T-cell (primary cell): ENCODE measurements around the gene GABRE. TPM values are rescaled to one million over a fixed set of nuclear protein-coding genes. Genes with fewer than 3 reads are reported as not detected.

ENCODE experiments used
- ATAC-seq, 4 experiments: fragments of 200-7000 bp in 3 of 4; fragments of 150-1000 bp in 1 of 4; cut with Tn5 transposase; replicated peaks in 1 of 4; 1 replicate in 3 of 4; 2 replicates in 1 of 4; pipeline ENCODE4 v1.10.0; 2021; ENCODE audit warnings: moderate library complexity in 3 of 4, mild to moderate bottlenecking in 2 of 4, moderate number of reproducible peaks in 1 of 4
- CTCF ChIA-PET, 2 donors: fragments of 300-600 bp; sonication (Branson Sonifier 250); formaldehyde crosslinking; loops; one replicate each; lab custom pipeline; 2022; ENCODE audit warnings: antibody characterized with exemption in 2 of 2; lab: Charles Lee
- POLR2A ChIA-PET, 2 donors: fragments of 300-600 bp; sonication (Branson Sonifier 250); formaldehyde crosslinking; loops; one replicate each; lab custom pipeline; 2022; ENCODE audit warnings: antibody characterized with exemption in 2 of 2; lab: Charles Lee
- DNase-seq, 35 experiments: peaks; one replicate each; pipeline versions ENCODE4 v3.0.0 to v3.0.0-alpha.2; 2013 to 2023
- H3K27ac ChIP-seq: one replicate; pipeline ENCODE4 v1.5.1; 2013; ENCODE audit warnings: low read length
- H3K27me3 ChIP-seq, 2 experiments: replicated peaks in 1 of 2; 1 replicate in 1 of 2; 2 replicates in 1 of 2; pipeline versions ENCODE4 v1.6.1 to v1.7.0; 2013; ENCODE audit warnings: low read length in 1 of 2, mixed read lengths in 1 of 2; ENCODE audit not compliant: control insufficient read depth in 2 of 2, insufficient read depth in 2 of 2; ENCODE audit errors: extremely low read depth in 1 of 2
- H3K36me3 ChIP-seq, 2 donors: 1 replicate in 1 of 2; 2 replicates in 1 of 2; pipeline versions ENCODE4 v1.6.1 to v1.7.0; 2013; ENCODE audit warnings: low read length in 1 of 2; ENCODE audit not compliant: control insufficient read depth in 2 of 2, insufficient read depth in 1 of 2; ENCODE audit errors: extremely low read depth in 1 of 2
- H3K4me1 ChIP-seq, 2 experiments: 1 replicate in 1 of 2; 2 replicates in 1 of 2; pipeline versions ENCODE4 v1.6.1 to v1.7.0; 2013; ENCODE audit warnings: low read length in 2 of 2, mixed read lengths in 1 of 2; ENCODE audit not compliant: insufficient read depth in 2 of 2, control insufficient read depth in 1 of 2; ENCODE audit errors: extremely low read depth in 1 of 2
- H3K4me3 ChIP-seq, 2 donors: 1 replicate in 1 of 2; 2 replicates in 1 of 2; pipeline versions ENCODE4 v1.5.1 to v1.7.0; 2013; ENCODE audit warnings: mild to moderate bottlenecking in 2 of 2, low read length in 1 of 2, moderate library complexity in 1 of 2; ENCODE audit not compliant: control insufficient read depth in 1 of 2; ENCODE audit errors: extremely low read depth in 1 of 2
- H3K9me3 ChIP-seq: 2 replicates; pipeline ENCODE4 v1.7.0; 2013
- H3K27ac Mint-ChIP-seq, 2 donors: one replicate each; pipeline ENCODE4 v1.8.0; 2020 to 2021; ENCODE audit warnings: mild to moderate bottlenecking in 2 of 2, mixed read lengths in 2 of 2
- H3K27me3 Mint-ChIP-seq, 2 donors: one replicate each; pipeline ENCODE4 v1.8.0; 2021 to 2022; ENCODE audit warnings: mixed read lengths in 2 of 2
- H3K36me3 Mint-ChIP-seq: one replicate; pipeline ENCODE4 v1.8.0; 2021; ENCODE audit warnings: mixed read lengths
- H3K4me1 Mint-ChIP-seq, 3 donors: one replicate each; pipeline ENCODE4 v1.8.0; 2020 to 2022; ENCODE audit warnings: mixed read lengths in 3 of 3, mild to moderate bottlenecking in 1 of 3
- H3K4me3 Mint-ChIP-seq, 3 donors: one replicate each; pipeline ENCODE4 v1.8.0; 2020 to 2022; ENCODE audit warnings: mild to moderate bottlenecking in 3 of 3, mixed read lengths in 3 of 3, moderate library complexity in 3 of 3
- H3K9me3 Mint-ChIP-seq, 3 donors: one replicate each; pipeline ENCODE4 v1.8.0; 2020 to 2022; ENCODE audit warnings: mixed read lengths in 3 of 3
- WGBS: methylation state at CpG from one replicate; pipeline ENCODE4 v1.1.5; 2013; ENCODE audit warnings: missing lambda C conversion rate; ENCODE audit not compliant: insufficient coverage; 5-methylcytosine and 5-hydroxymethylcytosine counted together
- total RNA-seq, 35 experiments: library from RNA in 6 of 35; stranded (reverse) in 6 of 35; fragments of 120-200 nt in 1 of 35; gene quantifications; one replicate each; pipeline versions ENCODE4 v1.2.1 to v1.2.4 and lab custom pipeline; 2013 to 2026

The GABRE gene
- total RNA-seq, 5 donors from 2014 or later (not counting 1 experiment from before 2014, with no cell fraction given): 0.16 to 0.58 (median 0.30) TPM; not detected in 2

- Histone ChIP-seq H3K9me3 (no peaks in the 10 kb centered on the region), H3K4me1 (no peaks in the 10 kb centered on the region), H3K27ac (no peak overlapping the region), H3K27me3 (peaks cover 0 to 23% of the 10 kb centered on the region in 2 experiments), H3K36me3 (no peaks in the 10 kb centered on the region), H3K4me3 (no peak overlapping the region)
- H3K36me3 Mint-ChIP-seq: no peaks in the 10 kb centered on the region
- CTCF ChIA-PET: no interaction called here
- no peaks in the 10 kb centered on the region for H3K9me3 Mint-ChIP-seq
- POLR2A ChIA-PET: no interaction called here
- H3K27ac Mint-ChIP-seq: no peak overlapping the region
- no peak for ATAC-seq
- WGBS: no CpG with 5 or more reads among the region's 4 CpGs
- no peaks in the 10 kb centered on the region for H3K4me1 Mint-ChIP-seq
- no peak overlapping the region for H3K4me3 Mint-ChIP-seq
- H3K27me3 Mint-ChIP-seq: peaks cover 29 to 30% of the 10 kb centered on the region in 2 donors
- no peak for DNase-seq
Measured at GRCh38 chrX:151973060-151973661, 1.3 kb downstream of the GABRE start.

- Histone ChIP-seq H3K4me1 (no peaks in the 10 kb centered on the region), H3K9me3 (no peaks in the 10 kb centered on the region), H3K36me3 (no peaks in the 10 kb centered on the region), H3K27ac (no peak overlapping the region), H3K27me3 (peaks cover 0 to 21% of the 10 kb centered on the region in 2 experiments), H3K4me3 (no peak overlapping the region)
- CTCF ChIA-PET: no interaction called here
- H3K9me3 Mint-ChIP-seq: no peaks in the 10 kb centered on the region
- peaks cover 19 to 21% of the 10 kb centered on the region in 2 donors for H3K27me3 Mint-ChIP-seq
- 89% methylated on average over 3 of the region's 6 CpGs for WGBS
- no peak for DNase-seq
- H3K36me3 Mint-ChIP-seq: no peaks in the 10 kb centered on the region
- H3K27ac Mint-ChIP-seq: no peak overlapping the region
- H3K4me1 Mint-ChIP-seq: no peaks in the 10 kb centered on the region
- POLR2A ChIA-PET: no interaction called here
- H3K4me3 Mint-ChIP-seq: no peak overlapping the region
- ATAC-seq: no peak
Measured at GRCh38 chrX:151970661-151971060, 3.8 kb downstream of the GABRE start.

- Mint-ChIP-seq H3K4me3 (no peak overlapping the region), H3K36me3 (no peaks in the 10 kb centered on the region), H3K27me3 (peaks cover 17 to 22% of the 10 kb centered on the region in 2 donors), H3K9me3 (no peaks in the 10 kb centered on the region), H3K27ac (no peak overlapping the region), H3K4me1 (no peaks in the 10 kb centered on the region)
- ChIA-PET CTCF (no interaction called here), POLR2A (no interaction called here)
- no peaks in the 10 kb centered on the region for H3K36me3 ChIP-seq
- H3K27me3 ChIP-seq: peaks cover 0 to 15% of the 10 kb centered on the region in 2 experiments
- no peak overlapping the region for H3K4me3 ChIP-seq
- no peak for DNase-seq
- no peaks in the 10 kb centered on the region for H3K9me3 ChIP-seq
- WGBS: 100% methylated on average over 1 of the region's 7 CpGs
- no peak for ATAC-seq
- no peaks in the 10 kb centered on the region for H3K4me1 ChIP-seq
- no peak overlapping the region for H3K27ac ChIP-seq
Measured at GRCh38 chrX:151970027-151970426, 4.4 kb downstream of the GABRE start.

- H3K4me1 Mint-ChIP-seq: no peaks in the 10 kb centered on the region
- H3K27ac Mint-ChIP-seq: no peak overlapping the region
- ChIA-PET POLR2A (no interaction called here), CTCF (no interaction called here)
- H3K27me3 ChIP-seq: no peaks in the 10 kb centered on the region
- ATAC-seq: no peak
- no peak for DNase-seq
- H3K27me3 Mint-ChIP-seq: peaks cover 0 to 3% of the 10 kb centered on the region in 2 donors
- no peaks in the 10 kb centered on the region for H3K36me3 Mint-ChIP-seq
- no peaks in the 10 kb centered on the region for H3K9me3 ChIP-seq
- H3K27ac ChIP-seq: no peak overlapping the region
- H3K4me3 Mint-ChIP-seq: no peak overlapping the region
- H3K4me1 ChIP-seq: no peaks in the 10 kb centered on the region
- H3K36me3 ChIP-seq: no peaks in the 10 kb centered on the region
- WGBS: 96% methylated on average over 5 of the region's 6 CpGs
- no peaks in the 10 kb centered on the region for H3K9me3 Mint-ChIP-seq
- H3K4me3 ChIP-seq: no peak overlapping the region
Measured at GRCh38 chrX:151966236-151966635, 8.2 kb downstream of the GABRE start.

GRCh38 chrX:151962034-151962433, 12.4 kb downstream of the GABRE start:
- ChIA-PET POLR2A (no interaction called here), CTCF (no interaction called here)
- Mint-ChIP-seq H3K4me1 (no peaks in the 10 kb centered on the region), H3K27ac (no peak overlapping the region), H3K27me3 (peaks cover 0 to 3% of the 10 kb centered on the region in 2 donors), H3K4me3 (no peak overlapping the region), H3K36me3 (no peaks in the 10 kb centered on the region), H3K9me3 (peaks cover 0 to 6% (median 0%) of the 10 kb centered on the region in 3 donors)
- H3K9me3 ChIP-seq: no peaks in the 10 kb centered on the region
- no peak for ATAC-seq
- H3K36me3 ChIP-seq: no peaks in the 10 kb centered on the region
- no peaks in the 10 kb centered on the region for H3K27me3 ChIP-seq
- H3K27ac ChIP-seq: no peak overlapping the region
- no peak for DNase-seq
- no peaks in the 10 kb centered on the region for H3K4me1 ChIP-seq
- H3K4me3 ChIP-seq: no peak overlapping the region
- 100% methylated on average over 2 of the region's 5 CpGs for WGBS

GRCh38 chrX:151958101-151958500, 16.4 kb downstream of the GABRE start:
- no peak overlapping the region for H3K4me3 ChIP-seq
- no peaks in the 10 kb centered on the region for H3K27me3 ChIP-seq
- no peak for DNase-seq
- no peaks in the 10 kb centered on the region for H3K4me1 ChIP-seq
- no peaks in the 10 kb centered on the region for H3K9me3 ChIP-seq
- no peak overlapping the region for H3K4me3 Mint-ChIP-seq
- no peak overlapping the region for H3K27ac Mint-ChIP-seq
- POLR2A ChIA-PET: no interaction called here
- H3K27me3 Mint-ChIP-seq: peaks cover 0 to 7% of the 10 kb centered on the region in 2 donors
- no peak overlapping the region for H3K27ac ChIP-seq
- no peaks in the 10 kb centered on the region for H3K36me3 ChIP-seq
- WGBS: no CpG with 5 or more reads among the region's 4 CpGs
- H3K9me3 Mint-ChIP-seq: peaks cover 0 to 6% (median 0%) of the 10 kb centered on the region in 3 donors
- CTCF ChIA-PET: no interaction called here
- H3K4me1 Mint-ChIP-seq: no peaks in the 10 kb centered on the region
- no peak for ATAC-seq
- no peaks in the 10 kb centered on the region for H3K36me3 Mint-ChIP-seq
